IPS-18a (cell line): ENCODE data around the gene COL4A4.

Experiments used
- H3K27ac ChIP-seq: one replicate; pipeline ENCODE4 v1.5.1; 2013; ENCODE audit warnings: low read length
- H3K27me3 ChIP-seq: one replicate; pipeline ENCODE4 v1.6.1; 2013; ENCODE audit warnings: mild to moderate bottlenecking, low read length; ENCODE audit not compliant: control insufficient read depth, insufficient read depth
- H3K36me3 ChIP-seq: one replicate; pipeline ENCODE4 v1.6.1; 2013; ENCODE audit warnings: low read depth, low read length; ENCODE audit not compliant: control insufficient read depth
- H3K4me1 ChIP-seq: one replicate; pipeline ENCODE4 v1.6.1; 2013; ENCODE audit warnings: low read depth, low read length; ENCODE audit not compliant: control insufficient read depth
- H3K4me3 ChIP-seq: one replicate; pipeline ENCODE4 v1.5.1; 2013; ENCODE audit warnings: low read length
- H3K9ac ChIP-seq: one replicate; pipeline ENCODE4 v1.6.1; 2013; ENCODE audit warnings: mild to moderate bottlenecking, low read length, moderate library complexity
- H3K9me3 ChIP-seq: one replicate; pipeline ENCODE4 v1.6.1; 2013; ENCODE audit warnings: low read depth, low read length; ENCODE audit not compliant: control insufficient read depth

Gene COL4A4

DNA sequence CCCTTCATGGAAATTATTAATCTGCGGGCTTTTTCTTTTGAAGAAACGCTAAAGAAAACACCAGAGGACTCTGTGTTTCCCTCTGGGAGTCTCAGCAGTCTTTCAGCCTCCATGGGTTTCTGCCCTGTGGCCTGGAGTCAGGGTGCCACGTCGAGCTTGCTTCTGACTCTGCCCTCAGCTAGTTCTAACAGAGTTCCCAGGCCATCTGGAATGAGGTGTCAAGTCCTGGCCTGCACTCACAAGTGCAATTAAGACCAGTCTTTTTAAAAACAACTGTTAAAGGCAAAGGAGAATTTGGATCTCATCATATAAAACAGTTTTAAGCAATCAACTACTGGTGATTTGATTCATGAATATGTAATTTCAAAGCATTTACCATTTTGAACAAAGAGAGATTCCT lies 170.8 kb downstream of the COL4A4 start:
- no peaks in the 10 kb centered on the region for H3K27me3 ChIP-seq
- no peak overlapping the region for H3K27ac ChIP-seq
- H3K4me1 ChIP-seq = no peaks in the 10 kb centered on the region
- H3K9ac ChIP-seq = no peak overlapping the region
- no peak overlapping the region for H3K4me3 ChIP-seq
- no peaks in the 10 kb centered on the region for H3K9me3 ChIP-seq
- peaks cover 4% of the 10 kb centered on the region for H3K36me3 ChIP-seq

DNA sequence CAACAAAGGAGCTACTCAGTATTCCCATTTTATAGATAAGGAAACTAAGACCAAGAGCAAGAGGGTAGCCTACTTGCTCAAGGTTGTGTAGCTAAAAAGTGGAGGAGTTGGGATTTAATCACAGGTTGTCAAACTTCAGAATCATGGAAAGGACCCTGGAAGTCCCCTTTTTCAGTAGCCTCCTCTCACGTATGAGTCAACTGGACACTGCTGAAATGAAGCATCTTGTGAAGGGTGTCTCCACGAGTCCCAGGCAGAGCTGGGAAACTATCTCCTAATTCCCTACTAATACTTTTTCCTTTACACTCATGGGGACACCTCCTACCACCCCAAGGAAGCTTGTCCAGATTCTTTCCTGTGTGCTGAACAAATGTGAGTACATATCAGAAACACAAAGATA lies 172.3 kb downstream of the COL4A4 start:
- H3K9me3 ChIP-seq = no peaks in the 10 kb centered on the region
- H3K27me3 ChIP-seq = no peaks in the 10 kb centered on the region
- H3K4me3 ChIP-seq = no peak overlapping the region
- no peak overlapping the region for H3K9ac ChIP-seq
- H3K4me1 ChIP-seq = no peaks in the 10 kb centered on the region
- peaks cover 4% of the 10 kb centered on the region for H3K36me3 ChIP-seq
- H3K27ac ChIP-seq = no peak overlapping the region

DNA sequence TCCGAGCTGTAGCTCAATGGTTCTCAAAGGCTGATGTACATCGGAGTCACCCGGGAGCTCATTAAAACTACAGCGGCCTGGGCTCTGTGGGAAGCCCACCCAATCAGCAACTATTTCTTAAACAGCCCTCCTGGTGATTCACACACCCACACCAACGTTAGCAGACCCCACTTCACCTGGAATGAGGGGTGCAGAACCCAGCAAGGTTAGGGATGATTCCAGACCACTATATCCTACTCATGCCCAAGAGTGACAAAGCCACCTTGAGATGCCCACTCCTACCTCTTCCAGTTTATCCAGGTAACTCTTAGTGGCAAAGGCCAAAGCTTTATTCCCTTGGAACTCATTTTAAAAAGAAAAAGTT lies 178.4 kb downstream of the COL4A4 start:
- H3K4me1 ChIP-seq = peaks cover 5% of the 10 kb centered on the region
- no peaks in the 10 kb centered on the region for H3K9me3 ChIP-seq
- H3K9ac ChIP-seq = no peak overlapping the region
- no peak overlapping the region for H3K27ac ChIP-seq
- H3K36me3 ChIP-seq = no peaks in the 10 kb centered on the region
- no peaks in the 10 kb centered on the region for H3K27me3 ChIP-seq
- H3K4me3 ChIP-seq = no peak overlapping the region

DNA sequence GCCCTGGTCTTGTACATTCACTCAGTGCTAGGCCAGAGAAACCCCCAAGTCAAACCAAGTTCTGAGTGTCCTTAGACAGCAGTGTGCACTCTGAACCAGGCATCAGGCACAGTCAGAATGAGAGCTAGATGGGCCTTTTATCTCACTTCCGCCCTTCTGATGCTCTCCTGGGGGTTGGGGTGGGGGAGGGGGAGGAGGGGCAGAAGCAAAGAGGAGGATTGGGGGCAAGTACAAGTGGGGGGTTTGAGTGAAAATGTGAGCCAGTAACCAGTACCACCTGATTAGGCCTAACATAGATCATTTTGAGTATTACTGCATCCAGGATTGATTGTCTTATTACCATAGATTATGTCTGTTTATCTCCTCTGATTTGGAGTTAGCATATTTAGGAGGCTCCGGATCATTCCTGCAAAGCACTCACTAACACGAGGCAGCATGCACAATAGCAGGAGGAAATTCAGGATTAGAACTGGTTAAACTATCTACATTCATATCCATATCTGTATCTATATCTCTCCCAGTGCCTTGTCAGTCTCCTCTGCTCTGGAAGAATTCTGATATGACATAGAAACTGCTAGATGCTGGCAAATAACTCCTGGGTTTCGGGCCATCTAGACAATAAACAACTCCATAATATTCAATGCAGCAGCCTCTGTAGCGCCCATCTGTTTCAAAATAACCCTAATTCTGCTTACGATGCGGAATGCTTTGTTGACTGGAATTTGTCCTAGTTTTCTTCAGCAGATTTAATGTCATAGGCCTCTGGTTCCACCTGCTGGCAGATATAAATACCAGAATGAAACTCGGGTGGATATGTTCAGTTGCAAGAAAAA lies 179.0 kb downstream of the COL4A4 start:
- H3K27ac ChIP-seq = no peak overlapping the region

DNA sequence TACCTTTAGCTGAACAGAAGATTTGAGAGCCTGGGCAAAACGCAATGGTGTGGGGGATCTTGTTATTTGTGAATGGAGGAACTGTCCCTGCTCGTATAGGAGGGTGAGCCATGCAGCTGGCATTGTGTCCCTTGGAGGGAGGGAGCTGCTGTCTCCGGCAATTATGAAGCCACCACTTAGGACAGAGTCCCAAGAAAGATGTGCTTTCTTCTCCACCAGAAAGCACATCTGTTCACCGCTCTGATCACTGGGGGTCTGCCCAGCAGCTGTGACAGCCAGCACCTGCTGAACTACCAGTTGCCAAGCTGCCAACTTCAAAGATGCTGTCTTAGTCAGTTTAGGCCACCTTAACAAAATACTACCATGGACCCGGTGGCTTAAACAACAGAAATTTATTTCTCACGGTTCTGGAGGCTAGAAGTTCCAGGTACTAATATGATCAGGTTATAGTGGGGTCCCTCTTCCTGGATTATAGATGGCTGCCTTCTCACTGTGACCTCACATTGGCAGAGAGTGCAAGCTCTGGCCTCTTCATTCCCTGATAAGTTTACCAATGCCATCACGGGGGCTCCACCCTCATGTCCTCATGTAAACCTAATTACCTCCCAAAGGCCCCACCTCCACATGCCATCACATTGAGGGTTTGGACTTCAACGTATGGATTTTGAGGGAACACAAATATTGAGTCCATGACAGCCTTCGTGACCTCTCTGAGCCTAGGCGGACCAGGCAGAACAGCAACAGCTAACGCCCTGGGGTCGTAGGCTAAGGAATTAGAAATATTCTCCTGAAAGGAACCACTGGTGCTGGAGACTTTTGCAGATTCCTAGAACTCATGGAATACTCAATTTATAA lies 179.9 kb downstream of the COL4A4 start:
- H3K36me3 ChIP-seq = no peaks in the 10 kb centered on the region

More for the DNA sequence above, 179.0 kb downstream of the COL4A4 start:
- Histone ChIP-seq H3K36me3 (no peaks in the 10 kb centered on the region), H3K9me3 (no peaks in the 10 kb centered on the region), H3K4me3 (no peak overlapping the region), H3K27me3 (no peaks in the 10 kb centered on the region), H3K4me1 (peaks cover 5% of the 10 kb centered on the region), H3K9ac (no peak overlapping the region)

DNA sequence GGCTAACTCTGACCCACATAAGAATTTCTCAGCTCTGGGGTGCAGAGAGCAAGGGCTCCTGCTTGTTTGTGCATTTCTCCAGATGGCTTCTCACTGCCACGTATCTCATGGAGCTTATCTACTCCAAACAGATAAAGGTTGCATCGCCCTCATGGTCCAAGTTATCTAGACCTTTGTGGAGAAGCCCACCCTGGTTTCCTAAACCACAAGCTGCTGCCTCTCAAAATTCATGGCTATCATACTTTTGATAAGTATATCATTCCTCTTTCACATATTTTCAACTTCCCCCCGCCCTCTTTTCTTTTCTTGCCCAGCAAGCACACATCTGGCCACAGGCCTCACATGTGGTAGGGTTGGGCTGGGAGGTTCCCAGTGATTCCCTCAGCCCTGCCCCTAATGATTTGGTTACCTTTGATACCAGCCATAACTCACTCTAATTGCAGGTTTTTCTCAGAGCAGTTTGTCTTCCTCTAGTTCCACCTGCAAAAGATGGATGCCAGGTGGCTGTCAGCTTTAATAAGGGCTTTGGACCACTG lies 182.1 kb downstream of the COL4A4 start:
- Histone ChIP-seq H3K4me3 (no peak overlapping the region), H3K9ac (no peak overlapping the region), H3K4me1 (peaks cover 5% of the 10 kb centered on the region), H3K36me3 (no peaks in the 10 kb centered on the region), H3K27ac (no peak overlapping the region), H3K27me3 (no peaks in the 10 kb centered on the region), H3K9me3 (no peaks in the 10 kb centered on the region)

More for the DNA sequence above, 179.9 kb downstream of the COL4A4 start:
- H3K27me3 ChIP-seq = no peaks in the 10 kb centered on the region
- H3K9me3 ChIP-seq = no peaks in the 10 kb centered on the region
- H3K4me1 ChIP-seq = peaks cover 5% of the 10 kb centered on the region
- H3K9ac ChIP-seq = no peak overlapping the region
- no peak overlapping the region for H3K27ac ChIP-seq
- no peak overlapping the region for H3K4me3 ChIP-seq

DNA sequence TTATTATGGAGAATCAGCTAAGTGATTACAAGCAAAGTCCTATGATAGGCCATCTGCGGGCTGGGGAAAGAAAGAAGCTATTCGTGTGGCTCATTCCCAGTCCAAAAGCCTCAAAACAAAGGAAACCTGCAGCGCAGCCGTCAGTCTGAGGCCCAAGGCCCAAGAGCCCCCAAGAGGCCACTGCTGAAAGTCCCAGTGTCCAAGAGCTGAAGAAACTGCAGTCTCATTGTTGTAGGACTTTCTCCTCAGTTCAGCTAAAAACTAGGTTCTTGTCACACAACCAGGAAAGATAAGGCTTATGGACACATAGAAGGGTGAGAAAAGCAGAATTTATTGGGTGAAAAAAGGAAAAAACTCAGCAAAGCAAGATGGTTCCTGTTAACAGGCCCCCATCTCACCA lies 185.0 kb downstream of the COL4A4 start:
- no peak overlapping the region for H3K9ac ChIP-seq
- no peaks in the 10 kb centered on the region for H3K4me1 ChIP-seq
- H3K9me3 ChIP-seq = no peaks in the 10 kb centered on the region
- H3K4me3 ChIP-seq = no peak overlapping the region
- H3K27me3 ChIP-seq = no peaks in the 10 kb centered on the region
- H3K36me3 ChIP-seq = no peaks in the 10 kb centered on the region
- no peak overlapping the region for H3K27ac ChIP-seq

DNA sequence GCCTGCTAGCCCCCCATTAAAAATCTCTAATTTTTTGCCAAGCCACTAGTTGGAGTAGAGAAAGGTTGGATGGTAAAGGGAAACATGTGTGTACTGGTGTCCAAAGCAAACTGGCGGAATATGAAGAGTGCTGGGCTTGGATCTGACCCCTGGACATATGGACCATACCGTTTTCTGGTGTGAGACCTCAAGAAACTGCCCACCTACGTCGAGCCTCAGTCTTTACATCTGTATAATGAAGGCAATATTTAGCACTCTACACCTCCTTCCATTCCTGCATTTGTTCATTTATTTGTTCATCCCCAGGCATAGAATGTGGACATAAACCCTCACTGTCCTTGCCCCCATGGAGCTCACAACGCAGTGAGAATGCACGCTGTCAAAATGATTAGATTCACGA lies 185.7 kb downstream of the COL4A4 start:
- no peak overlapping the region for H3K4me3 ChIP-seq
- H3K36me3 ChIP-seq = no peaks in the 10 kb centered on the region
- H3K9me3 ChIP-seq = no peaks in the 10 kb centered on the region
- H3K27ac ChIP-seq = no peak overlapping the region
- H3K9ac ChIP-seq = no peak overlapping the region
- no peaks in the 10 kb centered on the region for H3K4me1 ChIP-seq
- no peaks in the 10 kb centered on the region for H3K27me3 ChIP-seq

DNA sequence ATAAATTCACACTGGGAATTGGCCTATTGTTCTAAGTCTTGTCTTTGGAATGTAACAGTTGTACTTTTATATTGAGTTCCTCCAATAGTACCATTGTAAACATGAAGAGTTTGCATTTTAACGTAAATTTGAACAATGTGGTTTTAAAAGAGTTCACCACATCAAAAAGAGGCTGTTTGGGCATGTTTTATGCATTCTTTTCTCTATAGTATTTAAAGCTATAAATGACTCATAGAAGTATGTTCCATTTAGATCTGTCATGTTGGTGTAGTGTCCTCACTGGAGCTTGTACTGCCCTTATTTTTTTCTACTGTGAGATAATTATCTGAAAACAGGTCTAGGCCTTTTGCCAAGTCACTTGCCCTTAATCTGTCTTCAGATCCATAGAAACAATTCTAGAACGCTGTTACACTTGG lies 186.2 kb downstream of the COL4A4 start:
- Histone ChIP-seq H3K4me3 (no peak overlapping the region), H3K4me1 (no peaks in the 10 kb centered on the region), H3K27me3 (no peaks in the 10 kb centered on the region), H3K27ac (no peak overlapping the region), H3K36me3 (no peaks in the 10 kb centered on the region), H3K9me3 (no peaks in the 10 kb centered on the region), H3K9ac (no peak overlapping the region)

DNA sequence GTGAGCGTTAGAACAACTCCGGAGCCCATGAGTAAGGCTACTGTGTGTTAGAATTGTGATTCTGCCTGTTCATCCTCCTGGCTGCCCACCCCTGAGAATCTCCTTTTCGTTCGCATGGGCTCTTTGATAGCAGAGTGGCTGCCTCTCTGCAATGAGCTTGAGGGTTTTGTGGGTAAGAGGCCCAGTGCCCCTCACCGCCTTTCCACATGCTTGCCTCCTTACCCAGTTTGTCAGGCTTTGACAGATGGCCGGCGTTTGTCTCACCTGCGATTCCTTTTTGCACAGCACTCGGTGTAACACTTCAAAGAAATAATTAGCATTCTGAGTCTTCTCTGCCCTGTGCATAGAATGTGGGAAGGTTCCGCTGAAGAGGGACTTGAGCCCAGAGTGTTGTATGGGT lies 190.2 kb downstream of the COL4A4 start:
- no peak overlapping the region for H3K9ac ChIP-seq
- no peaks in the 10 kb centered on the region for H3K4me1 ChIP-seq
- no peaks in the 10 kb centered on the region for H3K9me3 ChIP-seq

DNA sequence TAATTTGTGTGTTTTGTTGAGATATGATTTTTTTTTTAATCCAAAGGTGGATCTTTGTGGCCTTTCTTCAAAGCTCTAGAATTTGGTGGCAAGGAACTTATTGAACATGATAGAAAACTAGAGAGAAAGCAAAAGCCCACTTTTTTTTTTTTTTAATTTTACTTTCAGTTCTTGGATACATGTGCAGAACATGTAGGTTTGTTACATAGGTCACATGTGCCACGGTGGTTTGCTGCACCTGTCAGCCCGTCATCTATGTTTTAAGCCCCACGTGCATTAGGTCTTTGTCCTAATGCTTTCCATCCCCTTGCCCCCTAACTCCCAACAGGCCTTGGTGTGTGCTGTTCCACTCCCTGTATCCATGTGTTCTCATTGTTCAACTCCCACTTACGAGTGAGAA lies 192.2 kb downstream of the COL4A4 start:
- Histone ChIP-seq H3K27me3 (no peaks in the 10 kb centered on the region), H3K4me1 (no peaks in the 10 kb centered on the region), H3K27ac (no peak overlapping the region), H3K4me3 (no peak overlapping the region), H3K9me3 (no peaks in the 10 kb centered on the region), H3K9ac (no peak overlapping the region), H3K36me3 (no peaks in the 10 kb centered on the region)

More for the DNA sequence above, 190.2 kb downstream of the COL4A4 start:
- H3K36me3 ChIP-seq = no peaks in the 10 kb centered on the region
- H3K4me3 ChIP-seq = no peak overlapping the region
- H3K27ac ChIP-seq = no peak overlapping the region
- no peaks in the 10 kb centered on the region for H3K27me3 ChIP-seq
